Measurements from ENCODE around the gene RBM18.
A peak's percentile ranks its signal among the peaks of the same experiment; 100 is the strongest.

Gene RBM18, protein sequence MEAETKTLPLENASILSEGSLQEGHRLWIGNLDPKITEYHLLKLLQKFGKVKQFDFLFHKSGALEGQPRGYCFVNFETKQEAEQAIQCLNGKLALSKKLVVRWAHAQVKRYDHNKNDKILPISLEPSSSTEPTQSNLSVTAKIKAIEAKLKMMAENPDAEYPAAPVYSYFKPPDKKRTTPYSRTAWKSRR

GRCh38 chr9:122264360-122265148, at the start of gene RBM18, which contains the start of gene MRRF:
RBM18 (minus strand) TSS chr9:122264840; CDS start chr9:122261492, 3,348 bp downstream.
MRRF (plus strand) TSS chr9:122264882; CDS start chr9:122270892, 6,010 bp downstream.
- peak; percentile 96 for DNase-seq (ENCODE audit: low spot score)

DNA sequence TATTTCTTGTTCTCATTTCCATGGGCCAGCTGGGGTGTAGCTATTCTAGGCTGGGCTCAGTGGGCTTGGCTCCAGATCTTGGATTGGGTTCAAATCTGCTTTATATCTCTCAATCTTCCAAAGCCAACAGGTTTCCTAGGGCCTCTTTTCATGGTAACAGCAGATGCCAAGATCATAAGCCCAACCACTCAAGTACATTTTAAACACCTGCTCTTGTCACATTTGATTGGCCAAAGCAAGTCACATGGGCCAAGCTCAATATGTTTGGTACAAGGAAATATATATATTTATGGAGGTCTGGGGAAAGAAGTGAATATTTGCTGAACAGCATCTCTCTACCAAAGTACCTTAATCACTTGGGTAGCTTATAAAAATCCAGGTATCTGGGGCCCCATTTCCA, 49.5 kb upstream of the RBM18 start:
- DNase-seq (ENCODE audit: low spot score), result no peak

DNA sequence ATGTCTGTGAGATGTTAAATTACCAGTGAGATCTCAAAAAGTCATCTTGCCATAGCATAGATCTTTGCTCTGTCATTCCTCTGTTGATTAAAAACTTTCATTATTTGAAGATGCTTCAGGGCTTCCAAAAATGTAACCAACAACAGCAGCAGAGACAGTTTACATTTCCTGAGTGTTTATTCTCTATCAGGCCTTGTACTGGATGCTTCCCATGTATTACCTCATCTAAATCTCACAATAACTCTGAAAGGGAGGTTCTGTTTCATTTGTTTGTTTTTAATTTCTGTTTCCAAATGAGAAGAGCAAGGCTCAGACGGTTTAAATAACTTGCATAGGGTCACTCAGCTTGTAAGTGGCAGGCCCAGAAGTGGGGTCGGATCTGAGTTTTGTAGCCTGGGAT, 45.2 kb upstream of the RBM18 start:
- no peak for DNase-seq (ENCODE audit: low spot score)

- no peak for DNase-seq (ENCODE audit: low spot score)
These were observed 43.3 kb upstream of the RBM18 start for GRCh38 chr9:122307925-122308324.

DNA sequence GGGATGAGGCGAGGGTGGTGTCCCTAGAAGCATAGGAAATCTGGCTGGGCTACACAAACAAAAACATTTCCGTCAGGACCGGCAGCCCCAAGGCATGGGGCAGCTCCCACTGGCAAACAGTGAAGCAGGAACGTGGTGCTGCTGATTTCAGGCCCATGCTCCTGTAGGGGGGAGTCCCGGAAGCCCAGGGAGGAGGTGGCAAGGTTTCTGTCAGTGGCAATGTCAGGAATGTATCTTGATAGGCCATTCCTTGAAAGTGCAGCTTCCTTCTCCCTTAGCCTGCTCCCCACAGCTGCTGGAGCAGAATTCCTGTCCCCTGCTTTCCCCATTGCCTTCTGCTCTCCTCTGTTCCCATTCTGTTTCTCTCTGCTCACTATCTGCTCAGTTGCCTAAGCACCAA, 42.4 kb upstream of the RBM18 start:
- no peak for DNase-seq (ENCODE audit: low spot score)

GRCh38 chr9:122302237-122303093, 37.8 kb upstream of the RBM18 start:
- no peak for DNase-seq (ENCODE audit: low spot score)

DNA sequence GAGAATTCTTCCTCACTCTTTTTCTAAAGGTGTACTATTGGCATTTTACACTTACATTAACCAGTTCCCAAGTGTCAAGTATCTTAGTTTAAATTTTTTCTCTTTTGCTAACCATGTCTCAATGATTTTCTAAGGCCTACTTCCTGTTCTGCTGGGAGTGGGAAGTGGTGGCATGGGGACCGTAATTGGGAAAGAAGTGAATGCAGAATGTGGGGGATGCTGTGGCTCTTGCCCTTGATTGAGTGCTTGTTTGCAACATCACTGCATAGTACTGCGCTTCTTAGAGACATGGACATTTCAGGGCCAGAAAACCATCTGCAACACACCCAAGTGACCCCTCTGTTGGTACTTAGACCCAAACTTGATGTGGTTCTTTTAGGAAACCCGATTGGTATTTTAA, 32.9 kb upstream of the RBM18 start:
- DNase-seq (ENCODE audit: low spot score), result no peak

DNA sequence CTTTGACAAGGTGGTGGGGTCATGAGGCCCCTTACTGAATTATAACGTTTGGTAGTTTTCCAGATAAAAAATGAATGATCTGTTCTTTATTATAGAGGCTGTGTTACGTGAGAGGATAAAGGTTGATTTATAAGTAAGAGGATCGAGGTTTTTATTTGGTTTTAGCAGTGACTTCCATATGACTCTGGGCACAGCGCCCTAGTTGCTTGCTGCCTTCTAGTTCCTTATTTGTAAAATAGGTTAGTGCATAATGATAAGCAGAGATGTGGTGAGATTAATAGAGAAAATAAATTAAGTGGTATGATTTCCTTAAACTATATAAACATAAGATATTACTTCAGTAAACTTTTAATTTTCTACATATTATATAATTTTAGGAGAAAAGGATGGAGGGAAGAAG, 29.9 kb upstream of the RBM18 start:
- no peak for DNase-seq (ENCODE audit: low spot score)

- no peak for DNase-seq (ENCODE audit: low spot score)
These were observed 26.8 kb upstream of the RBM18 start for GRCh38 chr9:122291458-122291857.

DNA sequence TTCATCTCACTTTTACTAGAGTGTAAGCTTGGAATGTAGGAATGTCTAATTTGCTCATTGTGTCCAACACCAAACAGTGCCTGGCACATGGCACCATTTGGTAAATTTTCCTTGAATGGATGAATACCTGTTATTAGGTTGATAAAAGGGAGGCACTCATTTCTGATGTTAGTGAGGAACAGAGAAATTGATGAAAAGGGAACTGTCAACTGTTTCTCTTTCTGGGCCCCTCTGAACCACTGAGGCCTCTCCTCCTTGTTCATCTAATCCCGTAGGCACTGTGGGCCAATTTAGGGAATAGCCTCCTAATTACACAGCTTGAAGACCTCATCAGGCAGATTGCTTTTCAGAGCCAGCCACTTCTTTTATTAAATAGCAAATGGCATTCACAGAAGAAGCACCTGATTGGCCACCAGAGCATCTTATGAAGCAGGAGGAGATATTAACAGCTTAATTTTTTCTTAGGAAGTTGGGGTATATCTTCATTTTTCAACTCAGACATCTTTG, 22.6 kb upstream of the RBM18 start:
- DNase-seq (ENCODE audit: low spot score), result peak; percentile 62

- no peak for DNase-seq (ENCODE audit: low spot score)
These were observed 22.1 kb upstream of the RBM18 start for GRCh38 chr9:122286764-122287163.

DNA sequence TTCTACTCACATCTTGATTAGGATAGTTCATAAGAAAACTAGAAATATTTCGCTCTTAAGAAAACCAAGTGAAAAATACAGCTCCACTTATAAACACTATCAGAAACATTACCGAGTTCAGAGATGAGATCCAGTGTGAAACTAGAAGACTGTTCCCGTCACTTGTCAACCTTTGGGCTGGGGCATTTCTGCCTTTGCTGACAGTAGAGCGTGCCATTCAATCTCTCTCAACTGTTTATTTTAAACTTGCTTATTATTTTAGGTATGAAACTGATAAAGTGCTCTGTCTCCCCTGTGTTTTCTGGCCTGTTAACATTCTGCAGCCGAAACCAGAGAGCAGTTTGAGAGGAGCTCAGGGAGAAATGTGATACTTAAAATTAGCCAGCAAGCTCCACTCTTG, 16.7 kb upstream of the RBM18 start:
- DNase-seq (ENCODE audit: low spot score), result no peak

- DNase-seq (ENCODE audit: low spot score), result no peak
These were observed 12.8 kb upstream of the RBM18 start for GRCh38 chr9:122277285-122277897.

DNA sequence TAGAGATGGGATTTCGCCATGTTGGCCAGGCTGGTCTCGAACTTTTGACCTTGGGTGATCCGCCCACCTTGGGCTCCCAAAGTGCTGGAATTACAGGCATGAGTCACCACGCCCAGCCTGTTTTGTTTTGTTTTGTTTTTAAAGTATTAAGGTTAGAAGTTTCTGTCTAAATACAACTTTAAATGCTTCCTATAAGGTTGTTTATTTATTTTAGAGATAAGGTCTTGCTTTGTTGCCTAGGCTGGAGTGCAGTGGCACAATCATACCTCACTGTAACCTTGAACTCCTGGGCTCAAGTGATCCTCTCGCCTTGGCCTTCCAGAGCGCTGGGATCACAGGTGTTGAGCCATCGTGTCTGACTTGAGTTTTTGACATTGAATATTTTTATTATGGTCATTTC, 11.5 kb upstream of the RBM18 start:
- DNase-seq (ENCODE audit: low spot score), result no peak

GRCh38 chr9:122274055-122274454, 9.4 kb upstream of the RBM18 start:
- no peak for DNase-seq (ENCODE audit: low spot score)

GRCh38 chr9:122268041-122268814, 3.6 kb upstream of the RBM18 start:
- no peak for DNase-seq (ENCODE audit: low spot score)

- DNase-seq (ENCODE audit: low spot score), result no peak
These were observed 692 bp upstream of the RBM18 start for GRCh38 chr9:122265149-122265915.

DNA sequence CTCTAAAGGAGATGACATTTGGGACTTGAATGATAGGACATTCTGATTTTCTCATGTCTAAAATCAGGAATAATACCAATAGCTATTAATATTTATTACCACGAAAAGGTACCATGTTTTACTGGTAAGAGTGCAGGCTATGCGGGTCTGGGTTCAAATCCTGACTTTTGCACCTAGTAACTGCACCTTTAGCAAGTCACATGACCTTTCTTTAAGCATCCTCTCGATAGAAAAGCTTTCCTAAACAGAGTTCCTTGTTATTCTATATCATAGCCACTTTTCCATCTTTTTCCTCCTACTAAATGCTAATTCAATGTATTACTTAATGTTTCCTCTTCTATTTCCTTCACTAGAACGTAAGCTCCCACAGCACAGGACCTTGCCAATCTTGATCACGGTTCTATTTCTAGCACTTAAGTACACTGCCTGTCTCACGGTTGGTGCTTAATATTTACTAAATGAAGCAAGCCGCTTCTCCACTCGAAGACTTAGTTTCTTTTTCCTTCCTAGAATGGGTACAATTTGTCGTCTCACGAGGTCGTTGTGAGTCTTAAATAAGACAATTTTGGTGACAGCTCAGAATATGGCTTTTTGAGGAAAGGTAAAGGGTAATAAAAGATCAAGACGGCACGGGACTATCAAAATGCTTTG, 816 bp downstream of the RBM18 start:
- DNase-seq (ENCODE audit: low spot score), result no peak

- no peak for DNase-seq (ENCODE audit: low spot score)
These were observed 2.6 kb downstream of the RBM18 start for GRCh38 chr9:122262073-122262472.

DNA sequence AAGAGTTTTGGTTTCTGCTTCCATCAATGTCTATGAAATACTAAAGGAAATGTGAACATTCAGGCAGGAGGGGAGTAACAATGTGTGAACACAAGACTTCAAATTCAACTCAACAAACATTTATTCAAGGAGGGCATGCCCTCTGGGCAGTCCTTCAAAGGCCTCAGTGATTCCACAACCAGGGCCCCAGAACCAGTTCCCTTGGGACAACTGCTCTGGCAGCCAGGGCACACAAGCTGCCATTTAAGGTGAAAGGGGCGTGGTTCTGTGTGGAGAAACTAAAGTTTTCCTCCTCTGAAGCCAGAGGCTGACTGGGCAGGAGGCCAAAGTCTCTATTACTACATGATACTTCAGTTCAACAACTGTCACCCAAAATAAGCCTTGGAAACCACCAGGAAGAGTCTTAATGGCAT, 3.2 kb downstream of the RBM18 start:
- DNase-seq (ENCODE audit: low spot score), result peak; percentile 48

All from D341Med (cell line).